Stimulated activated CD4-positive, alpha-beta T cell treated with anti-CD3 and anti-CD28 coated beads, Interleukin-12 subunit alpha, Interleukin-12 subunit beta, amount 100 ng/mL, for 48 hours (primary cell): ENCODE data around the gene SKAP1.
"Not testable (repeated sequence)": the region's sequence is repeated elsewhere in the genome, so short reads cannot be mapped to it uniquely, and the experiment has no call there.

ENCODE experiments used
- DNase-seq, 3 donors: peaks; one replicate each; pipeline ENCODE4 v3.0.0-alpha.2; 2020; ENCODE audit warnings: low read depth in 2 of 3, low spot score in 1 of 3

Gene SKAP1

GRCh38 chr17:48290378-48290777 is 139.6 kb downstream of the SKAP1 start:
- DNase-seq: no peak

DNA sequence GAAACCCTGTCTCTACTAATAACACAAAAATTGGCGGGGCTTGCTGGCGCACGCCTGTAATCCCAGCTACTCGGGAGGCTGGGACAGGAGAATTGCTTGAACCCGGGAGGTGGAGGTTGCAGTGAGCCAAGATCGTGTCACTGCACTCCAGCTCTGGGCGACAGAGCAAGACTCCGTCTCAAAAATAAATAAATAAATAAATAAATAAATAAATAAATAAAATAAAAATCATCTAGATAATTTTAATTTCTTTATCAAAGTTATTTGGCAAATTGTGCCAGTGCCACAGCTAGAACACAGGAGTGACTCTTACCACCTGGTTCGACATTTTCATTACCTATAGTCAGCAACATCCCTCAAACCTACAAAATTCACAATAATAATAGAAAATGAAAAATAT is 143.1 kb downstream of the SKAP1 start:
- DNase-seq: not testable (repeated sequence)

DNA sequence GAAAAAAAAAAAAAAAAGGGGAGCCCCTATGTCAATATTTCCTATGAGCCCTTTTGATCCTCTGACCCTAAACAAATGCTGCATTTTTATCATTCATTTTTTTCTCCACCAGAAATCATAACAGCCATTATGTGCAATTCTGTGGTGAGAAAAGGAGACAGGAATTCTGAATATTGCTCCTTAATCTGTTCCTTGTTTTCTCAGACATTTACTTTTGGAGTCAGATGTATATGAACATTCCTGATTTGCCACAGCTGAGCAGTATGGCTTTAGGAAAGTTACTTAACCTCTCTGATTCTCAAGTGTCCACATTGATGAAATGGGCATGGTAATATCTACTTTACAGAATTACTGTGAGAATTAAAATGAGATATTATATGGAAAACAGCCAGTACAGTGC is 144.4 kb downstream of the SKAP1 start:
- DNase-seq: no peak

- DNase-seq: no peak
These were observed 146.1 kb downstream of the SKAP1 start for GRCh38 chr17:48283907-48284306.

- no peak for DNase-seq
These were observed 146.6 kb downstream of the SKAP1 start for GRCh38 chr17:48283411-48283810.

DNA sequence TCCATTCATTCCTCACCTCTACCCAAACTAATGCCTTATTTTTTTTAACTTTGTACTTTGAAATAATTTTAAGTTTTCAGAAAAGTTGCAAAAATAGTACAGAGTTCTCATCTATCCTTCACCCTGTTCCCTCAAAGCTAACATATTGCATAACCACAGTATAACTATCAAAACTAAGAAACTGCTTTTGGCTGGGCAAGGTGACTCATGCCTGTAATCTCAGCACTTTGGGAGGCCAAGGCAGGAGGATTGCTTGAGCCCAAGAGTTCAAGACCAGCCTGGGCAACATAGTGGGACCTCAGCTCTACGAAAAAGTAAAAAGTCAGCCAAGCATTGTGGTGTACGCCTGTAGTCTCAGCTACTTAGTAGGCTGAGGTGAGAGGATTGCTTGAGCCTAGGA is 147.7 kb downstream of the SKAP1 start:
- DNase-seq: no peak

- no peak for DNase-seq
These were observed 151.1 kb downstream of the SKAP1 start for GRCh38 chr17:48278760-48279491.

DNA sequence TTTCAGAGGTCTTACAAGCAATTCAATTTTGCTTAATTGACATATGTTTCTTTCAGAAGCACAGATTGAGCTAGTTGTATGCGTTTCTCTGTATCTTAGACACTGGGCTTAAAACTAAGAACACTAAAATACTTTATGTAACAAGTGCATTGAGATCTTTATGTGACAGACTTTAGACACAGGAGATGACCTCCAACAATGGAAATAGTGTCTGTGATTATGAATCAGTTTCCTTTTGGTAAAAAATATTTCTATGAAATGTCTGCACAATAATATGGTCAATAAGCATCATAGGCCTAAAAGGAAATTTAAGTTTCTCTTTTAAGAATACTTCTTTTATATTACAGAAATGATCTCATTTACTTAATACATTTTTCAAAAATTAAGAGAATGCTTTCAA is 153.2 kb downstream of the SKAP1 start:
- DNase-seq: no peak

GRCh38 chr17:48270899-48271298 is 159.1 kb downstream of the SKAP1 start:
- DNase-seq: no peak

GRCh38 chr17:48269209-48269608 is 160.8 kb downstream of the SKAP1 start:
- no peak for DNase-seq

DNA sequence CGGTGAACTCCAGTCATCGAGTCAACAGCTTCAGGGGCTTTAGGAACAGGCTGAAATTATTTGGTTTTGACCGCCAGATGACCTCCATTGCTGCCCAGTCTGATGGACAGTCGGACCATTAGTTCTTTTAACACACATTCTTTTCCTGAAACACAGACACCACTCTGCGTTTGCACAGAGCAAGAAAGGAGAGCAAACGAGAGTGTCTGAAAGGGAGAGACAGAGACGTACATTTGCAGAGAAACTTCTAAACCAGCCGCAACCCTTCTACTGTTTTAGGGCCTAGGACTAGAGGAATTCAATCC is 166.3 kb downstream of the SKAP1 start:
- no peak for DNase-seq

- no peak for DNase-seq
These were observed 166.9 kb downstream of the SKAP1 start for GRCh38 chr17:48262982-48263730.

- no peak for DNase-seq
These were observed 168.6 kb downstream of the SKAP1 start for GRCh38 chr17:48261297-48261880.

DNA sequence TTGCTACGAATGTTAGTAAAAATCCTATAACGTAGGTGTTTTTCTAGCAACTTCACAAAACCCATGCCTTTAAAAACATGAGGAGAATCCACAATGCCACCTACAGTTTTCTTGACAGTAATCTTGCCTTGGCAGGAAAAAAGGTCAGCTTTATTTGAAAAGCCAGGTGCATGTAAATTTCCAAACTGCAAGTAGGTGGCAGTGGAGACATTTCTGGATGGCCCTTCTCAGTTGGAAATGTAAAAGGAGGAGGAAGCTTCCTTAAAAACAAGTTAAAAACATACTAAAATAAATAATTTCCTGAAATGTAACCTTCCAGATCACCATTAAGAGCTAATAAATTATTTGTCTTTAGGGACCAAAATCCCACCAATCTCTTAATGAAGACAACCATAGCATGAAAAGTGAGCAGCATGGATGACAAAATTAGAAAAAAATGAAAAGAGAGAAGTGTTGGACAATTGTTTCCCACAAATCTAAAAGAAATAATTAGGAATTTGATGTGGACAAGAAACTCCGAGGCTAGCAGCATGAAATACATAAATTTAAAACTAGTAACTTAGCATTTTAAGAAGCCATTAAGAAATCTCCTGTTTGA is 170.2 kb downstream of the SKAP1 start:
- no peak for DNase-seq

- no peak for DNase-seq
These were observed 171.7 kb downstream of the SKAP1 start for GRCh38 chr17:48258331-48258730.

DNA sequence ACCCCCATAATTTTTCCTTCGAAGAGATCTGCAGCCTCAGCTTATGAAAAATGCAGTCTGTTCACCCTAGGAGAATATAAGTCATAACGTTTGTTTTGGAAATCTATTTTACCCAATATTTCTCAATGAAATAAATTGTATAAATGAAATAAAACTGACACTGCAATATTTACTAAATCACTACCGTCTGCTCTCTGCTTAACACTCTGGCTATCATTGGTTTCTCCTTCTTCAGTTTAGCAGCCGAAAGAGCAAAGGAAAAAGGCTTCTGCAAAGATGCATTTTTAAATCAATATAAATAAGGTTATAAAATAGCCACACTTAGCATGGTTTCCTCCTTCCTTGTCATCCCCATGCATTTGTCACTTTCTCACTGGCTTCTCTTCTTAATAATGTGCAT is 174.3 kb downstream of the SKAP1 start:
- DNase-seq: no peak

GRCh38 chr17:48254896-48255295 is 175.1 kb downstream of the SKAP1 start:
- DNase-seq: no peak

DNA sequence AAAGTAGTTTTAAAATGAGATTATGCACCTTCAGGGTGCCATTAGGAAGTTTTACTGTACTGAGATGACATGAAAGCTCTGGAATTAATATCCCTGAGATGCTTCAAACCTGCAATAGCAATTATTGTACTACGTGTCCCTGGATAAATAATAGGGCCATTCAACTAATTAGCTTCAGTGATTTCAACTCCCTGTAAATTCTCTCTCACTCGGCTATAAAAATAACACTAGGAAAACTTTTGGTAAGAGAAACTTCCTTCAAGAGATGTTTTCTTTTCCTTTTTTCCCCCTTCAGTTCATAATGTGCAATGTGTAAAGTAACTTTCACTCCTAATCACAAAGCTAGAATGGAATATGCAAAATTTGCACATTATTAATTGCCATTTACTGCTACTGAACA is 176.0 kb downstream of the SKAP1 start:
- no peak for DNase-seq

- no peak for DNase-seq
These were observed 178.1 kb downstream of the SKAP1 start for GRCh38 chr17:48251950-48252349.

- DNase-seq: no peak
These were observed 179.1 kb downstream of the SKAP1 start for GRCh38 chr17:48250949-48251348.

DNA sequence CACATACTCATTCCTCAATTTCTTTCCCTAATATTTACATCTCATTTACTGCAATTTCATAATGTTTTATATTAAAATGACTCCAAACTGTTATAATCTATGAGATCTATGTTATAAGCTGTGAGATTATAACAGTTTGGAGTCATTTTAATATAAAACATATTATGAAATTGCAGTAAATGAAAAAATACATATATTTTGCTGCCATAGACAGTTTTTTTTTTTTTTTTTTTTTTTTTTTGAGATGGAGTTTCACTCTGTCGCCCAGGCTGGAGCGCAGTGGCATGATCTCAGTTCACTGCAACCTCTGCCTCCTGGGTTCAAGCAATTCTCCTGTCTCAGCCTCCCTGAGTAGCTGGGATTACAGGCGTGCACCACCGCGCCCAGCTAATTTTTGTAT is 180.0 kb downstream of the SKAP1 start:
- not testable (repeated sequence) for DNase-seq

- DNase-seq: no peak
These were observed 182.4 kb downstream of the SKAP1 start for GRCh38 chr17:48247603-48248002.
